GM21360 (cell line): ENCODE data around the gene HSPD1.

Experiments used
- ATAC-seq: cut with Tn5 transposase; IDR thresholded peaks from one replicate; pipeline ENCODE4 v1.9.1; 2021; ENCODE audit warnings: mild to moderate bottlenecking, moderate library complexity; ENCODE audit not compliant: unreplicated experiment

The HSPD1 gene

GRCh38 chr2:197499594-197500502 is at the start of gene HSPD1, which contains the start of gene HSPE1:
Gene HSPD1, minus strand, starts transcription at chr2:197499840. Its CDS starts 992 bp downstream, at chr2:197498848.
Gene HSPE1, plus strand, starts transcription at chr2:197500379. Its CDS starts 58 bp downstream, at chr2:197500437.
- peak; percentile 82 for ATAC-seq

GRCh38 chr2:197548582-197548981 is 48.9 kb upstream of the HSPD1 start:
- ATAC-seq = no peak

GRCh38 chr2:197547163-197547900 is 47.7 kb upstream of the HSPD1 start:
- ATAC-seq = no peak

- no peak for ATAC-seq
Measured at GRCh38 chr2:197543206-197543605, 43.6 kb upstream of the HSPD1 start.

GRCh38 chr2:197539734-197540133 is 40.1 kb upstream of the HSPD1 start:
- ATAC-seq = no peak

- ATAC-seq = no peak
Measured at GRCh38 chr2:197538412-197538811, 38.8 kb upstream of the HSPD1 start.

GRCh38 chr2:197517150-197517549 is 17.5 kb upstream of the HSPD1 start:
- ATAC-seq = no peak

GRCh38 chr2:197516393-197516761 is 16.7 kb upstream of the HSPD1 start:
- ATAC-seq = peak; percentile 9

- peak; percentile 93 for ATAC-seq
Measured at GRCh38 chr2:197515739-197516392, 16.2 kb upstream of the HSPD1 start, which contains the start of gene MOB4. Gene MOB4, plus strand, starts transcription at chr2:197516066. Its CDS starts 21 bp downstream, at chr2:197516087.

GRCh38 chr2:197515315-197515738 is 15.7 kb upstream of the HSPD1 start:
- peak; percentile 1 for ATAC-seq

- no peak for ATAC-seq
Measured at GRCh38 chr2:197514754-197515153, 15.1 kb upstream of the HSPD1 start.

- ATAC-seq = no peak
Measured at GRCh38 chr2:197513915-197514314, 14.3 kb upstream of the HSPD1 start.

GRCh38 chr2:197506658-197507057 is 7.0 kb upstream of the HSPD1 start:
- ATAC-seq = no peak

GRCh38 chr2:197504512-197504911 is 4.9 kb upstream of the HSPD1 start:
- no peak for ATAC-seq

GRCh38 chr2:197504000-197504399 is 4.4 kb upstream of the HSPD1 start:
- no peak for ATAC-seq

GRCh38 chr2:197502685-197503084 is 3.0 kb upstream of the HSPD1 start:
- ATAC-seq = no peak

GRCh38 chr2:197502201-197502600 is 2.6 kb upstream of the HSPD1 start:
- ATAC-seq = no peak

GRCh38 chr2:197500503-197501131 is 977 bp upstream of the HSPD1 start:
- ATAC-seq = peak; percentile 3

- peak; percentile 1 for ATAC-seq
Measured at GRCh38 chr2:197498937-197499593, 575 bp downstream of the HSPD1 start.
